HS-27A (cell line): ENCODE results near the gene UGCG.
"Not testable (repeated sequence)": the region's sequence is repeated elsewhere in the genome, so short reads cannot be mapped to it uniquely, and the experiment has no call there.

Experiments used
- DNase-seq: peaks from one replicate; pipeline ENCODE4 v3.0.0-alpha.2; 2012; ENCODE audit warnings: low read depth, missing footprints

UGCG gene

GRCh38 chr9:111890867-111891266 lies 5.7 kb upstream of the UGCG start:
- DNase-seq: not testable (repeated sequence)

DNA sequence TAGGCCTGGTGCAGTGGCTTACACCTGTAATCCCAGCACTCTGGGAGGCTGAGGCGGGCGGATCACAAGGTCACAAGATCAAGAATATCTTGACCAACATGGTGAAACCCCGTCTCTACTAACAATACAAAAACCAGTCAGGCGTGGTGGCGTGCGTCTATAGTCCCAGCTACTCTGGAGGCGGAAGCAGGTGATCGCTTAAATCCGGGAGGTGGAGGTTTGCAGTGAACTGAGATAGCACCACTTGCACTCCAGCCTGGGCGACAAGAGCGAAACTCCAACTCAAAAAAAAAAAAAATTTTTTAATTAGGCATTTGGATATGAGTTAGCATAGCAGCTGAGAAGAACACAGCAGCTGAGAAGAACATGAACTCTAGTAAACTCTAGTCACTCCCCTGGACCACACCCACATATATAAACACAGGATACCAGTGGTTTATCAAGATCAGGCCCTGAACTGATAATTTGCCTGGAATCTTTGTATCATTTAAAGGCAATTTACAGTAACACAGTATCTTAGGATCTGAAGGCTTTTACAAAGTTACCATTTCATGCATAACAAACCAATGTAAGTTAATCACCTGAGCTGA lies 4.6 kb upstream of the UGCG start:
- no peak for DNase-seq

DNA sequence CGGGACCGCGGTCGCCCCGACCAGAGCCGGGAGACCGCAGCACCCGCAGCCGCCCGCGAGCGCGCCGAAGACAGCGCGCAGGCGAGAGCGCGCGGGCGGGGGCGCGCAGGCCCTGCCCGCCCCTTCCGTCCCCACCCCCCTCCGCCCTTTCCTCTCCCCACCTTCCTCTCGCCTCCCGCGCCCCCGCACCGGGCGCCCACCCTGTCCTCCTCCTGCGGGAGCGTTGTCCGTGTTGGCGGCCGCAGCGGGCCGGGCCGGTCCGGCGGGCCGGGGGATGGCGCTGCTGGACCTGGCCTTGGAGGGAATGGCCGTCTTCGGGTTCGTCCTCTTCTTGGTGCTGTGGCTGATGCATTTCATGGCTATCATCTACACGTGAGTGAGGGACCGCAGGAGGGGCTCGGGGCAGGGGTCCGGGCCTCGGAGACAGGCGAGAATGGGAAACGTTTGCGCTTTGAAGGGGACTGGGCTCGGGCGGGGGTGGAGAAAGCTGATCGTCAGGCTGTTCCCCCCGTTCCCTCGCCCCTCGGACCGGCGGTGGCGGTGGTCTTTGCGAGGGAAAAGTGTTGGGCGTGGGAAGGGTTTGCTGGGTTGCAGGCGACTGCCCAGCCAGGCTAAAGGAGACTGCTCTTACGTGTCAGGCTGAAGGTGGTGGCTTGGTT lies 457 bp downstream of the UGCG start:
- no peak for DNase-seq

- no peak for DNase-seq
These were observed 1.1 kb downstream of the UGCG start for GRCh38 chr9:111897601-111898137.

GRCh38 chr9:111898331-111899096 lies 1.9 kb downstream of the UGCG start:
- no peak for DNase-seq

DNA sequence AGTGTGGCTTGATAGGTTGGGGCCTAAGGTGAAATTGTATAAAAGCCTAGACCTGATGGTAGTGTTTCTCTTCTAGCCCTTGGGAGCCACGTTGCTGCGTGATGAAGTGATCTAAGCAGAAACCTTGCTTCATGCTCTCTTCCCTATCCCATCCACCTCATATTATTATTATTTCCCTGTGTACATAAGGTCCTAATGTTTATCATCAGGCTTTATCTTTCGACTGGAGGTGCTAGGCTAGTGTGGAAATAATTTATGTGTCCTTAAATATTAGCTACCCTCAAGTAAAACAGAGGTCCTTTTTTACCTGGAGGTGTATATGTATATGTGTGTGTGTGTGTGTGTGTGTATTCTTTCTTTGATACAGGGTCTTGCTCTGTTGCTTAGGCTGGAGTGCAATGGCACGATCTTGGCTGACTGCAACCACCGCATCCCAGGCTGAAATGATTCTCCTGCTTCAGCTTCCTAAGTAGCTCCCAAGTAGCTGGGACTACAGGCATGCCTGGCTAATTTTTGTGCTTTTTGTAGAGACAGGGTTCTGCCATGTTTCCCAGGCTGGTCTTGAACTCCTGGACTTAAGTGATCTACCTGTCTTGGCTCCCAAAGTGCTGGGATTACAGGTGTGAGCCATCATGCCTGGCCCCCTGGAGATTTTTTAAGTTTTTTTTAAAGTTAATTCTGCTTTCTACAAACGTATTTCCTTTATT lies 3.7 kb downstream of the UGCG start:
- DNase-seq: no peak

DNA sequence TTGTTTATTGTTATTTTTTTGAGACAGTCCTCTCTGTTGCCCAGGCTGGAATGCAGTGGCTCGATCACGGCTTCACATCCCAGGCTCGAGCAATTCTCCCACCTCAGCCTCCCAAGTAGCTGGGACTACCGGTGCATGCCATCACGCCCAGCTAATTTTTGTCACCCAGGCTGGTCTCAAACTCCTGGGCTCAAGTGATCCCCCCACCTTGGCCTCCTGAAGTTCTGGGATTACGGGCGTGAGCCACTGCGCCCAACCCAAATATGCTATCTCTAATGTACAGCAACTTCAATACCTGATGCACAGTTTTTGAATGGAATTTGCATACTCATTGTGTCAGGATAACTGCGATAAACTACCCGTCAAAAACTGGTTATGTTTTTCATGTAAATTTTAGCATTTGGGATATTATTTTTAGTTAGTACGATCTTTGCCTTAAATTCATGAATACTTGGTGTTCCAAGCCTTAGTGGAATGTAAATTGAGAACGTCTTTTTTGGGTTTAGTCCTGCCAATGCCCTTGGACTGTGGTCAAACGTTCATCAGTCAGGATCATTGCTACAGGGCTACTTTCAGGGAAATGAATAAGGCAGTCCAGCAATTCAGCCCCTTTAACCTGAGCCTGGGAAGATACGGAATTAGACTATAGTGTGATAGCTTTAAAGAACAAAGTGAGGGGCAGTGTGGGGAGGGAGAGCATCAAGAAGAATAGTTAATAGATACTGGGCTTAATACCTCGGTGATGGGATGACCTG lies 4.4 kb downstream of the UGCG start:
- no peak for DNase-seq

- DNase-seq: no peak
These were observed 6.0 kb downstream of the UGCG start for GRCh38 chr9:111902391-111903139.

DNA sequence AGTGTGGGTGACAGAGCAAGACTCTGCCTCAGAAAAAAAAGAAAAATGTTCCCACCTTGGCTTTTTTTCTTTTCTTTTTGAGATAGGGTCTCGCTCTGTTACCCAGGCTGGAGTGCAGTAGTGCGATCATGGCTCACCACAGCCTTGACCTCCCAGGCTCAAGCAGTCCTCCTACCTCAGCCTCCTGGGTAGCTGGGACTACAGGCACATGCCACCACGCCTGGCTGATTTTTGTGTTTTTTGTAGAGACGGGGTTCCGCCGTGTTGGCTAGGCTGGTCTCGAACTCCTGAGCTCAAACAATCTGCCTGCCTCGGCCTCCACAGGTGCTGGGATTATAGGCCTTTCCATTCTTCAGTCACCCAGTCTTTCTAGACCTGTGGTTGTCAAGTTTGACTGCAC lies 6.9 kb downstream of the UGCG start:
- not testable (repeated sequence) for DNase-seq

GRCh38 chr9:111904026-111904425 lies 7.4 kb downstream of the UGCG start:
- DNase-seq: no peak

- no peak for DNase-seq
These were observed 8.3 kb downstream of the UGCG start for GRCh38 chr9:111904891-111905291.

- DNase-seq: no peak
These were observed 10.5 kb downstream of the UGCG start for GRCh38 chr9:111907147-111907546.

DNA sequence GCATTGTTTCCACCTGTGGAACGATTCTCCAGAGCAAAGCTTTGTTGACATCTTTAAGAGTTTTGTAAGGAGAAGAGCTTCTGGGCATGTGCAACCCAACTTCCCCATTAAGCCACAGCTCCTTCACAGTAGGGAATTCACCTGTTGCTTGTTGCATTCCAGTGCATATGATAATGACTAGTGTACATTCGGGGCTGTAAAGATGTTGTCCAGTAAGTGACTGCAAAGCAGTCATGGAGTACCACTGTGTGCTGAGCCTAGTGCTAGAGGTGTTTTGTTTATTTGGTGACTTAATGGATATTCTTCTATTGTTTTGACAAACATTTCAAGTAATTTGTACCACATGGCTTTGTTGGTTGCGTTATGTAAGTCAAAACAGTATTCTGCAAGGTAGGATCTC lies 12.8 kb downstream of the UGCG start:
- DNase-seq: no peak

DNA sequence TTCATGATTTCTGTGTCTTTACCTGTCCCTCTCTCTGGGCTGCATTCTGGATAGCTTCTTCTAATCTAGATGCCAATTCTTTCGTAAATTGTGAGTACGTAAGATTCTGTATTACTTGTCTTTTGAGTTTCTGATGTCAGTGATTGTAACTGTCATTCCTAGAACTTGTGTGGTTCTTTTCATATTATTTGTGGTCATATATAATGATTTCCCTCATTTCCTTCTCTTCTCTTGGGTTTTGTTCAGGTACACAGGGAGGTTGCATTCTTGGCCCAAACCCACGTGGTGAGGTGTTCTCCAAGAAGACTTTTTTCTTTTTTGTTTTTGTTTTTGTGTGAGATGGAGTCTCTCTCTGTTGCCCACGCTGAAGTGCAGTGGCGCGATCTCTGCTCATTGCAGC lies 13.8 kb downstream of the UGCG start:
- DNase-seq: no peak

- DNase-seq: no peak
These were observed 16.5 kb downstream of the UGCG start for GRCh38 chr9:111913159-111913558.

DNA sequence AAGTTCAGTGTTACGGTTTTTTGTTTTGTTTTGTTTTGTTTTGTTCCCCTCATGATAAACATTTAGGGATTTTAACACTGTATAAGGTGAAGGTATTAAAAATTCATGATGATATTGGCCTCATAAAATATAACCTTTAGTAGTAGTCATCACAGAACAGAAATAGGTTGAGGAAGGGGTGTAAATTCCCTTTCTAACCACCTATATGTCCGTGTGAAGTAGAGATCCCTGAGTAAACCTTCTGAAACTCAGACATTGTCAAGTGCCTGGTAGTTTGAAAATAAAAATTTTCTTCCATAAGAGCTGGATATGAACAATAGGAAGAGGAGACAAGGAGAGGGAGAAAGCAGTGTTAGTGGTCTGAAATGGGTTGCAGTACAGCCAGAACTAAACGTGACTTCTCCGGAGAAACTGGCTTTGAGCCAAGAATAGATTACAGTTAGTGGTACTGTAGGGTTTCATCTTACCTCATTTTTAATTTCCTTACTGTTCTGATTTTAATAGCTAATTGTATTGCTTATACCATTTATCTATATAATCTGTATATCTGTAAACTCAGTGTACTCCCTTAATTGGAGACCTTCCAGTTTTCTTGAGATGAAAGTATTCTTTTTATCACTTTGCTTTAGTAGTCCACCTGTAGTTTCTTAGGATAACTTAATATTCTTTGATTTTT lies 18.3 kb downstream of the UGCG start:
- DNase-seq: no peak

DNA sequence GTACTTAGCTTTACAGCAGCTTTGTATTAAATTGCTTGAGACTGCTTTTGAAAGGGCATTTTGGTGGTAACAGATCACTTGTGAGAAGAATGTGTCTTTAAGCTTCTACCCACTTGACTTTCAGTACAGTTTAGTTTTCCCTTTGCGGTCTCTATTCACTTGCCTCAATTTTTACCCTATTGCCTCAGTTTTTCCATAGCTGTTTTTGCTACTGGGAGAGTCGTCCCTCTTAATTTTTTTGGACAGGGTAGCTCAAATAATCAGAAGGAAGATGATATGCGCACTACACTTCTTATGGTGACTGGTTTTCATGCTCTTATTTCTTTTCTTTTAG lies 18.8 kb downstream of the UGCG start:
- no peak for DNase-seq

DNA sequence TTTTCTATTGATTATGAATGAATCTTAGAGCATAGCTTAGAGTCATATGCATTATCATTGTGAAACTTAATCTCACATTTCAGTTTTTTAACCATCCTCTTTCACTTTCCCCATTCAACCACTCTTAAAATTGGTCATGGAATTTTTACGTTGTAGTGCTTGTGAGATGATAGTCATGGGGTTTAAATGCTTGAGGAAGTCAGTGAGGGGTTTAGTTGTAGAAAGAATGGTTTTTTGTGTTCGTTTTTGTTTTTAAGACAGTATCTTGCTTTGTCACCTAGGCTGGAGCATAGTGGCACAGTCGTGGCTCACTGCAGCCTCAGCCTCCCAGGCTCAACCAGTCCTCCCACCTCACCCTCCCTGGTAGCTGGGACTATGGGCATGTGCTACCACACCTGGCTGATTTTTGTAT lies 19.6 kb downstream of the UGCG start:
- DNase-seq: no peak

DNA sequence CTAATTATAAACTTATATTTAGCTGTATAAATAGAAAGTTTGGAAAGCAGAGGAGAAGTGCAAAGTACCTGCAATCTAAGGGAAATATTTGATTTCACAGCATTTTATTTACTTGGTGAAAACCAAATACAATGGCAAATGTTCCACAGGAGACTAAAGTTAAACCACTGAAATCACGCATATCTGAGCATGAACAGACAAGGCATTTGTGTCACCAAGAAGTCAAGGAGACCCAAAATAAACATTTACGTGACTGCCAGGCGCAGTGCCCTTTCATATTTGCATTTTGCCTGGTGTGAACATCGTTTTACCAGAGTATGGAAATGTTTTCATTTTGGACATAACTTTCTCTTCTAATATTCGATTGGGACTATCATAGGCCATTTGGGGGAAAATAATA lies 20.6 kb downstream of the UGCG start:
- no peak for DNase-seq

GRCh38 chr9:111917980-111918379 lies 21.4 kb downstream of the UGCG start:
- DNase-seq: no peak

DNA sequence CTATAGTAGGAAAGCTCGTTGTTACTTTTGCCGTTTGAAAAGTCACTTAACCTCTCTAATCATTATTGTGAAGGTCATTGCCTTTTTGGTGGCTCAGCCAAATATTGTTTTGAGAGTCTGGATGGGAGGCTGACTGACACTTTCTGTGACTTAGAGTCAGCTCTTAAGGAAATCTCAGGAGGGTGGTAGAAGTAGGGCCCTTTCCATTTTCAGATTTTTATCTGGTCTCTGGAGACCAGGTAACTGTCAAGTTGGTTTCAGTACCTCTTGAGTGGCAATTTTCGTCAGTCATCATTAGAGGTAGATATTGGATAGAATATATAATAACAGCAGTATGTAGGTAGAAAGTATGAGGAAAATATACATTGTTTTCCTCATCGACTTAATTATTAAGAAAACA lies 23.3 kb downstream of the UGCG start:
- DNase-seq: no peak
